Measurements from ENCODE around the gene ZNF827.
A peak's percentile ranks its signal among the peaks of the same experiment; 100 is the strongest.

Gene ZNF827

GRCh38 chr4:145938618-145939440 lies at the start of gene ZNF827:
Gene ZNF827 (minus strand): TSS chr4:145938823. CDS start chr4:145938407, 416 bp downstream.
- peak; percentile 70 for DNase-seq

GRCh38 chr4:145984563-145984962 lies 45.9 kb upstream of the ZNF827 start:
- DNase-seq: no peak

- no peak for DNase-seq
These were observed 44.2 kb upstream of the ZNF827 start for GRCh38 chr4:145982791-145983190.

- no peak for DNase-seq
These were observed 40.5 kb upstream of the ZNF827 start for GRCh38 chr4:145979160-145979559.

DNA sequence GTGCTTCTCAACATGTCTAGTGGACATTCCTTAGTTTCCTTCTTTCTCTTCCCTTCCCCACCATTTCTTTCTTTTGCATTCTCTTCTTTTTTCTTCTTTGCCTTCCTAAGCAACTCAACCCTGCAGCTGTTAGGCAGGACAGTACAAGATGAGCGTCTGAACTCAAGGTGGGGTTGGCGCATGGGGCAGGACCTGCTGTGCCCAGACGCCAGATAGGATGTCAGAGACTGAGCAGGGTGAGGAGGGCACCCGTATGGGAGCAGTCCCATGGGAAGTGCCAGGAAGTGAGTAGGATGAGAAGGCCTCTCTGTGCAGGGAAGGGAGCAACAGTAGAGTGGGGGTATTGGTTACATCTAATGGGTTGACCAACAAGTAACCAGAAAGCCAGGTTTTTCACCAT lies 38.1 kb upstream of the ZNF827 start:
- no peak for DNase-seq

DNA sequence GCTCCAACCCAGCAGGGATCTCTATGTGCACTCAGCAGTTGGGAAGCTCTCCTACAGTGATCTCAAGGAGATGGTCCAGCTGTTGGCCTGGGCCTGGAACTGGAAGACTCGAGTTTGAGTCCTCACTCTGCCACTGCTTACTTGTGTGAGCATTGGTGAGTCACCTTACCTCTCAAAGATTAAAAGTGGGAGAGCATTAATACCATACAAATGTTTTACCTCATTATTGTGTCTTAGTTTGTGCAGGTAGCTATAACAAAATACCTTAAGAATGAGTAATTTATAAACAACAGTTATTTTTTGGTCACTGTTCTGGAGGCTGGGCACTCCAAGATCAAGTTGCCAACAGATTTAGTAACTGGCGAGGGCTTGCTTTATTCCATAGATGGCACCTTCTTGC lies 21.4 kb upstream of the ZNF827 start:
- no peak for DNase-seq

- no peak for DNase-seq
These were observed 18.7 kb upstream of the ZNF827 start for GRCh38 chr4:145957302-145957701.

DNA sequence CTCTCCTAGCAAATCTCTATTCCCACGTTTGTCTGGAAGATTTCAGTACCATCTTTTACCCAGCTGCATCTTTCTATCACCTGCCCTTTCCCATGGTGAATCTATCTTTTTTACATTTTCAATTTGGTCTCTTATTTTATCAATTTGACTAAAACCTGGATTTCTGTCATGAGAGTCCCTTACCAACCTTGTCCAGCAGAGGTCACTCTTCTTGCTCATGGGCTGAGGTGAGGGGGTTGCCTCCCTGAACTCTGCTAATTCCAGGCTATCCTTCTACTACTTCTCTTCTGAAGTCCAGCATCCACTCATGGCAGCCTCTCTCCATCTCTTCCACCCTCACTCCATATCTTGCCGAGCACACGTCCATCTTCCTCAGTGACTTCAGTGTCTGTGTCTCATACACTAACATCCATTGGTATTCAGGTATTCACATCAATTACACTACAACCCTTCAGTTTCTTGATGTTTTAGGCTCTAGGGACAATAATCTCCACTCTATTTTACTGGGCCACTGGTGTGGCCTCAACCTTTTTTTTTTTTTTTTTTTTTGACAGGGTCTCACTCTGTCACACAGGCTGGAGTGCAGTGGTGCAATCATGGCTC lies 17.8 kb upstream of the ZNF827 start:
- peak; percentile 49 for DNase-seq

- no peak for DNase-seq
These were observed 16.3 kb upstream of the ZNF827 start for GRCh38 chr4:145954924-145955339.

GRCh38 chr4:145951931-145952330 lies 13.3 kb upstream of the ZNF827 start:
- no peak for DNase-seq

DNA sequence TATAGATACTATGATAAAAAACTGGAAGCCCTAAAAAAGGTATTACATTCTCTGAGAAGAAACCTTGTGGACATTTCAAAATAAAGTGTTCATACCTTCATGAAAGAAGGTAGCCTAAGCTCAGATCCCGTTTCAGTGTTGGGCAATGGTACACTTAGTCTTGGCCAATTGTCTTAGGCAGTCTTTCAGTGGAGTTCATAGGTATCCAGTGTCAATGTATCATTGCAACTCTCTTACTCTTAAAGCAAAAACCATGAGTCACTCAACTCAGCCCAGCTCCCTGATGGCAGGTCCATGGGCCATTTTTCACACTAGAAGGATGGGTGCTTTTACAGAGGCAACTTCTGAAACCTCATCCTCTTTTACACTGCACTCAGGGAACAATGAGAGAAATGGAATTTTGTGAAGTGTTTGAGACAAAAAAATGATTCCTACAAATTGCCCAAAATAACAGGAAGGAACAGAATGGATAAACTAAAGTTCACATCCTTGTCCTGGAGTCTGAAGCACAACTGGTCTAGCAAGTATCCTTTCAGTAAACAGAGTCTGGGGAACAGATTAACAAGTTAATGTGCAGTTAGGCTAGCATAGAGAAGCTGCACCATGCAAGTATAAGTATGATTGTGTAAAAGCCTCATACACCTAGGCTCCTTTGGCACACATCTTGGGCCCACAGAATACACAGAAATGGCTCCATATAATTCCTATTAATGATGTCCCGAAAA lies 7.0 kb upstream of the ZNF827 start:
- DNase-seq: no peak

DNA sequence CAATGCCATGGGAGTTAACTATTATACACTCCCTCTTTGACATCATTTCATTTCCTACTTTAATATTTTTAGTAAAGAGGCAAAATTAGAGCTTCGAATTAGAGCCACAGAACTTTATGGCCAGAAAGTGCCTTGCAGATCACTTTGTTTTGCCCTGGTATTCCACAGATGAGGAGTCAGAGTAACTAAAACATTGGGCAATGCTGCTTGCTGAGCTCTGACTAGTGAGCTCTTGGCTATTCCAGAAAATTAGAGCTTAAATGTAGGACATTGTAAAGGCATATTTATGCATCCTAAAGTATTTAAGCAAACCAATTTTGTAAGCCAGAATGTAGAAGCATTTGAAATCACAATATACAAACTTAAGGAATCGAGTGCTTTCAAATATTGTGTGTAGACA lies 6.3 kb upstream of the ZNF827 start:
- no peak for DNase-seq

- DNase-seq: no peak
These were observed 1.2 kb upstream of the ZNF827 start for GRCh38 chr4:145939856-145940255.

DNA sequence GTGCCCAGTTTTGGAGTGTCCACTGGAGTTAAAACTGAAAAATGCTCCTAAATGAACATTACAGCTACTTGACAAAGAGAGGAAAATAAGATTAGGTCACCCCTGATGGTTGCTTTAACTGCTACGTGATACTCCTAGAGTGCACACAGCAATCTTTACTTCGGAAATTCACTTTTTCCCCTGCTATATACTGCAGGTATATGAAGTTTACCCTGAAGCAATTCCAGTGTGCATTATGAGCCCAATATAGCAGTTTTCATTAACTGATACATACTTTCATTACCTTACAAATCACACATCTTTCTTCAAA lies 773 bp upstream of the ZNF827 start:
- DNase-seq: no peak

DNA sequence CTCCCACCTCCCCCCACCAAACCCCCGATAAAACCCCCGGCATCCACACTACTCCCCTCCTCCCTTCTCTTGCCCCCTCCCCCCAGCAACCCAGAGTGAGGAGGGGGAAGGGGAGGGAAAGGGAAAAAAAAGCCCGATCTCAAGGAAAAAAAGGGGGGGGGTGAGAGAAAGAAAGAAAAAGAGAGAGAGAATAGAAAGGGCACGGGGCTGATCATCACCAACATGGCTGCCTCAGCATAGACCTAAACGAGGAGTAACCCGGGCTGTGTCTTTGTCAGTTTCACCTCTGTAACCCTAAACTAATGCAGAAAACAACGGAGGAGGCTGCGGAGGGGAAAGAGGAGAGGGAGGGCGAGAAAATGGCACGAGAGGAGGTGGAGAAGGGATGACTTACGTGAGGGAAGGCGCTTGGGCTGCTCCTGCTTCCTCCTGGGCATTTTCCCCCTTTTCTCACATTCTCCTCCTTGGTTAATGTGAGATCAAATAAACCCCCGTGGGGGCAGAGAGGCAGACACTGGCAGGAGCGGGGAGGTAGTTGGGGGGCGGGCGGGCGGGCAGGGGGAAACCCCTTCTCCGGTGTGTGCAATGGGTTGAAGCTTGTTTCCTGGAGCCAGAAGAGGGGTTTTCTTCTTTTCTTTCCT lies 532 bp downstream of the ZNF827 start:
- peak; percentile 49 for DNase-seq

DNA sequence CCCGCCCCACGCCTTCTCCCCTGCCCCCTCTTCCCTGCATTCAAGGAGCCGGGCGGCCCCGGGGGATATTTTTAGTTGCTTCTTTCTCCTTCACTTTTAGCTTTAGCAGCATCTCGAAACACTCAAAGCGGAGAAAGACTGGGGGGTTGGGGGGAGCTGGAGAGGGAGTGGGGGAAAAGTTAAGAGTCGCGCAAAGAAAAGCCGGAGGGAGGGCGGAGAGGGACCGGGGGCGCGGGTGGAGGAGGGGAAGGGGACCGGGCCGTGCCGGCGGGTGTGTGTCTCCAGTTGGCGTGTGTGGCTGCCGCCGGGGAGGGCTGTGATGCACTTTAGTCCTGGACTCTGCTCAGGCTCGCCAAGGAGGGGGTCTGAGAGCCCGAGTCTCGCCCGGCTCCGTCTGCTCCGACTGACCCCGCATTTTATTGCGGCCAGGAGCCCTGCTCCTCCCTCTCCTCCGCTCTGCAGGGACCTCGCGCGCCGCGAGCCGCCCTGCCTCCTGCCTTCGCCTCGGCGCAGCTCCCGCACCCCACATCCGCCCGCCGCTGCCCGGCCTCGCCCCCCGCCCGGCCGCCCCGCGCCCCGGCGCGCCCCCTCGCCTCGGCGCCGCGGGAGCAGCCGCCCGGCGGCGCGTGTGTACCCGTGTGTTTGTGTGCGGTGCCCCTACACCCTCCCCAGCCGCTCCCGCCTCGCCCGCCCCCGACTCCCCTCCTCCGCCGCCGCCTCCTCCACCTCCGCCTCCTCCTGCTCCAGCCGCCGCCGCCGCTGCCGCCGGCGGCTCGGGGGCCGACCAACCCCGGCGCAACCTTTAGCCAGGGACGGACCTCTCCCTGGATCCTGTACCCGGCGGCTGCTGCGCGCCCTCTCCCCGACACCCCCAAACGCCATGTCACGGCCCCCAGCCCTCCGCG lies 1.4 kb downstream of the ZNF827 start:
- peak; percentile 63 for DNase-seq

DNA sequence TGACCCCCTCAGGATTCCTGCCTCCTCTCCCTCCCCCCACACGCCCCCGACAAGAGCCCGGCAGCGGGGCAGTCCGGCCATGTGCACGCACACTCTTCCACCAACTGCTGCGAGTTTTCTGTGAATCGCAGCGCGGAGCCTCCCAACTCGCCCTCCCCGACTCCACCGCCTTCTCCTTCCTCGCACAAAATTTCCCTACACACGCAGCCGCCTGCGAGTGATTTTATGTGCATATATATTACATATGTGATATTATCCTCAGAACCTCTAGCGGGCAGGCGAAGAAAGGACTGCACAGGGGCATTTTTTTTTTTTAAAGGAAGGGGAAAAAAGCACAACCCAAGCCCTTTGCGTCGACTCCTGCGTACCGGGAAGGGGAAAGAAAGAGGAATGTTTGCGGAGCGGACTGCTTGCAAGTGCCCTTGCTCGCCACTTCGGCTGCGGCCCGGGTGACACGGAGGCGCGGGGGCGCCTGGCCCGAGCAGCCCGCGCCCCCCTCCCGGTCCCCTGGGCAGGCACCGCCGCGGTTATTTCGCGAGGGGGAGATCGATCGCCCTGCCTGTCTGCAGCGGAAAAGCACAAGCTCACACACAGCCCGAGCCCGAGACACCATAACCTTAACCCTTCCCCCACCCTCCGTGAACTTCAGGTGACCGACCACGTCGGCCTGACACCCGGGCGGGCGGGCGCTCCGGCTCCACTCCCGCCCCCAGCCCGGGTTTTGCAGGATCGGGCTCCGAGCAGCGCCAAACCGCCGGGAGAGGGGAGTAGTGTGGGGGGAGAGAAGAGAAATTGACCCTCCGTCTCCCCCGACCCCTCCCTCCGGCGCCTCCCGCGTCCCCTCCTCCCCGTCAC lies 2.3 kb downstream of the ZNF827 start:
- peak; percentile 70 for DNase-seq

DNA sequence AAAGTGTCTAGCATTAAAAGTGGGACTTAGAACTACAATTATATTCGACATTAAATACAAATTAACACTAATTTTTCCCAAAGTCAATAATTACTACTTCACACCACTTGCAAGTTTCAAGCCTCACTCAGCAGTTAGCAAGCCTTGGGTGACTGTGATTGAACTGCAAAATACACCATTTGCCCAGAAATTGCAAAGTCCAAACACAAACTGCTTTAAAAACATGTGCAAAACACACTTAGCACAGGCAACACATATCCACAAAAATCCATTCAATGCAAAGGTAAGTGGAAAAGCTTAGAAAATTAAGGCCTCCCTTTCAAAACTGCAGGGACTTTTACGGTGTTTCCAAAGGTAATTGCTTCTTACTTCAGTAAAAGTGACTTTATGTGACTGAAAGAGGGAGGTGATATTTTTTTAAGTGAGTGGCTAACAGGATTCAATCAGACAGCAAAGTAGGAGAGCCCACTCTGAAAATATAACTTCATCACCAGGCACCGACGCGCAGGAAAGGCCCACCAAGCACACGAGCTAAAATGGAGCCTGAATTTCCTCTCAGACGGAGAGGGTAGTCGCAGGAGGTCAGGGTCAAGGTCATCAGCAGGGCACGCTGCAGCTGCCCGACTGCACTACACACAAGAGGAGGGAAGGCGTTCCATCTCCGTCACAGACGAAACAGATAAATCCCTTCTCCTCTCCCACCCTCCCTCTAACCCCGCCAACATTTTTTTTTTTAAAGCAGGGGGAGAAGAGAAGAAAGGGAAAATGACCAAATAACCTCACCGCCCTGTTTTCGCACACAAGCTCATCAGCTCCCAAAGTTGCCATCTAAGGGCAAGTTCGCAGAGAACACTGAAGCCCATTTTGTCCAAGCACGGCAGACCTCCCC lies 3.1 kb downstream of the ZNF827 start:
- peak; percentile 30 for DNase-seq

- no peak for DNase-seq
These were observed 4.1 kb downstream of the ZNF827 start for GRCh38 chr4:145934434-145935047.

- no peak for DNase-seq
These were observed 5.5 kb downstream of the ZNF827 start for GRCh38 chr4:145933134-145933533.
